IPS DF 19.7 (cell line): ENCODE measurements around the gene GFOD2.

ENCODE experiments used
- DNase-seq: peaks from one replicate; pipeline ENCODE4 v3.0.0-alpha.2; 2013; ENCODE audit warnings: low read depth, low spot score

The GFOD2 gene

GRCh38 chr16:67645397-67646121, 73.6 kb downstream of the GFOD2 start:
- no peak for DNase-seq

GRCh38 chr16:67644038-67644437, 75.1 kb downstream of the GFOD2 start:
- DNase-seq, result no peak

- no peak for DNase-seq
Measured at GRCh38 chr16:67641779-67642708, 77.1 kb downstream of the GFOD2 start.

- DNase-seq, result no peak
Measured at GRCh38 chr16:67637625-67638024, 81.5 kb downstream of the GFOD2 start.

GRCh38 chr16:67636713-67637112, 82.4 kb downstream of the GFOD2 start:
- DNase-seq, result no peak

GRCh38 chr16:67632415-67633172, 86.5 kb downstream of the GFOD2 start:
- no peak for DNase-seq

- no peak for DNase-seq
Measured at GRCh38 chr16:67628216-67628615, 90.9 kb downstream of the GFOD2 start.
